KMS-11 (cell line): ENCODE data around the gene SLC8A3.

Experiments
- H2AFZ ChIP-seq: fragments of 200-600 bp; sonication (generic); 2 replicates; pipeline ENCODE4 v1.6.1; 2016; ENCODE audit warnings: antibody characterized with exemption, mixed run types, low read depth
- H3K27ac ChIP-seq: fragments of 200-600 bp; sonication (generic); 2 replicates; pipeline ENCODE4 v1.6.1; 2016; ENCODE audit warnings: mild to moderate bottlenecking, mixed run types
- H3K27me3 ChIP-seq: fragments of 200-600 bp; sonication (generic); 2 replicates; pipeline ENCODE4 v1.6.1; 2017; ENCODE audit warnings: mild to moderate bottlenecking, low read depth, mixed run types, moderate library complexity; ENCODE audit not compliant: insufficient read depth
- H3K36me3 ChIP-seq: fragments of 200-600 bp; sonication (generic); 2 replicates; pipeline ENCODE4 v1.6.1; 2017; ENCODE audit warnings: mild to moderate bottlenecking, mixed run types; ENCODE audit not compliant: insufficient read depth
- H3K4me1 ChIP-seq: fragments of 200-600 bp; sonication (generic); 2 replicates; pipeline ENCODE4 v1.6.1; 2016; ENCODE audit warnings: mild to moderate bottlenecking, low read depth, mixed run types; ENCODE audit not compliant: poor library complexity, severe bottlenecking
- H3K4me2 ChIP-seq: fragments of 200-600 bp; sonication (generic); 2 replicates; pipeline ENCODE4 v1.7.0; 2016; ENCODE audit warnings: mild to moderate bottlenecking, mixed run types
- H3K4me3 ChIP-seq: fragments of 200-600 bp; sonication (generic); IDR thresholded peaks from 2 replicates; pipeline ENCODE4 v1.6.1; 2017; ENCODE audit warnings: low read depth, low read length, mixed read lengths; ENCODE audit not compliant: insufficient read depth
- H3K79me2 ChIP-seq: fragments of 200-600 bp; sonication (generic); 2 replicates; pipeline ENCODE4 v1.6.1; 2016; ENCODE audit warnings: low read depth, mixed run types; ENCODE audit not compliant: insufficient read depth
- H3K9ac ChIP-seq: fragments of 200-600 bp; sonication (generic); 2 replicates; pipeline ENCODE4 v1.6.1; 2016; ENCODE audit warnings: mild to moderate bottlenecking, mixed run types
- H4K20me1 ChIP-seq: fragments of 200-600 bp; sonication (generic); 2 replicates; pipeline ENCODE4 v1.6.1; 2016; ENCODE audit warnings: mild to moderate bottlenecking, mixed run types; ENCODE audit not compliant: insufficient read depth
- TF ChIP-seq, protein P1 (sequence below): fragments of 200-600 bp; sonication (generic); conservative IDR thresholded peaks from 2 replicates; pipeline ENCODE4 v1.6.1; 2017; ENCODE audit warnings: low read depth, mild to moderate bottlenecking, antibody characterized with exemption, low read length, moderate library complexity, mixed read lengths

SLC8A3 gene

DNA sequence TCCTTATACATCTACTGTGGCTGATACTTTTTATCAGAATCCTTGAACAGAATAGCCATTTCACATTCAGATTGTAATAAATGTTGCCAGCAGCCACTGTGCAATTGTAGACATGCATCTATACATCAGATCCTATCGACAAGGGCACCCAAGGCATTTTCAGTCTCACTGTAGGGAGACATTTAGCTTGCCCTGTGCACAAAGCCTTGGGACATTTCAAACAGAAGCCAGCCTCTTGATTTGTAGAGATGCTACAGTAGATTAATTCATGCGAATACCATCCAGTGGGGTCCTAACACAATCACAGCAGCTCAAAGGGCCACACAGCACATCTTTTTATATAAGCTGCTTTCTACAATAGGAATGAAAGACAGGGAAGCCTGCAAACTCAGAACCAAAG, 81.4 kb downstream of the SLC8A3 start:
- Histone ChIP-seq H3K4me3 (no peak overlapping the region), H3K9ac (no peak overlapping the region), H3K27me3 (no peaks in the 10 kb centered on the region), H3K36me3 (no peaks in the 10 kb centered on the region), H3K4me1 (no peaks in the 10 kb centered on the region), H4K20me1 (no peaks in the 10 kb centered on the region), H3K79me2 (no peaks in the 10 kb centered on the region), H2AFZ (no peak overlapping the region), H3K4me2 (no peak overlapping the region), H3K27ac (no peak overlapping the region)
- TF ChIP-seq, protein P1, sequence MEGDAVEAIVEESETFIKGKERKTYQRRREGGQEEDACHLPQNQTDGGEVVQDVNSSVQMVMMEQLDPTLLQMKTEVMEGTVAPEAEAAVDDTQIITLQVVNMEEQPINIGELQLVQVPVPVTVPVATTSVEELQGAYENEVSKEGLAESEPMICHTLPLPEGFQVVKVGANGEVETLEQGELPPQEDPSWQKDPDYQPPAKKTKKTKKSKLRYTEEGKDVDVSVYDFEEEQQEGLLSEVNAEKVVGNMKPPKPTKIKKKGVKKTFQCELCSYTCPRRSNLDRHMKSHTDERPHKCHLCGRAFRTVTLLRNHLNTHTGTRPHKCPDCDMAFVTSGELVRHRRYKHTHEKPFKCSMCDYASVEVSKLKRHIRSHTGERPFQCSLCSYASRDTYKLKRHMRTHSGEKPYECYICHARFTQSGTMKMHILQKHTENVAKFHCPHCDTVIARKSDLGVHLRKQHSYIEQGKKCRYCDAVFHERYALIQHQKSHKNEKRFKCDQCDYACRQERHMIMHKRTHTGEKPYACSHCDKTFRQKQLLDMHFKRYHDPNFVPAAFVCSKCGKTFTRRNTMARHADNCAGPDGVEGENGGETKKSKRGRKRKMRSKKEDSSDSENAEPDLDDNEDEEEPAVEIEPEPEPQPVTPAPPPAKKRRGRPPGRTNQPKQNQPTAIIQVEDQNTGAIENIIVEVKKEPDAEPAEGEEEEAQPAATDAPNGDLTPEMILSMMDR = no peak

DNA sequence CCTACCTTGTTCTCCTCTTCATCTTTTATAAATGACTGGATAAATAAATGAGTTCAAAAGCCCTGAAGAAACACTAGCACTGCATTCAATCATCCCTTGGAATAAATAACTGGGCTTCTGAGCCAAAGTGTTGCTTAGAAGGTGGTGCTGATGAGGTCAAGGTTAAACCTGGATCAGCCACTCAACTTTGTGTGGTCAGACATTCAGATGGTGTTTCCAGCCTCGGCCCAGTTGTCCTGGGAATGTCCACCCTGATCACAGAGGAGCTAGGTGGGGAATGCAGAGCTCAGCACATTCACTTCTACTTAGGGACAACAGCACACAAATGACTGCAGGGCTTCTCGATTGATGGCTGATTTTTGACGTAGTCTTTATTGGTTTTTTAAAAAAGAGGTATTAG, 88.7 kb downstream of the SLC8A3 start:
- H3K4me2 ChIP-seq = no peak overlapping the region
- no peak overlapping the region for H2AFZ ChIP-seq
- H3K36me3 ChIP-seq = no peaks in the 10 kb centered on the region
- no peaks in the 10 kb centered on the region for H3K79me2 ChIP-seq
- H3K4me3 ChIP-seq = no peak overlapping the region
- no peaks in the 10 kb centered on the region for H3K27me3 ChIP-seq
- no peaks in the 10 kb centered on the region for H4K20me1 ChIP-seq
- H3K9ac ChIP-seq = no peak overlapping the region
- no peak overlapping the region for H3K27ac ChIP-seq
- TF ChIP-seq, protein P1 = no peak
- no peaks in the 10 kb centered on the region for H3K4me1 ChIP-seq

DNA sequence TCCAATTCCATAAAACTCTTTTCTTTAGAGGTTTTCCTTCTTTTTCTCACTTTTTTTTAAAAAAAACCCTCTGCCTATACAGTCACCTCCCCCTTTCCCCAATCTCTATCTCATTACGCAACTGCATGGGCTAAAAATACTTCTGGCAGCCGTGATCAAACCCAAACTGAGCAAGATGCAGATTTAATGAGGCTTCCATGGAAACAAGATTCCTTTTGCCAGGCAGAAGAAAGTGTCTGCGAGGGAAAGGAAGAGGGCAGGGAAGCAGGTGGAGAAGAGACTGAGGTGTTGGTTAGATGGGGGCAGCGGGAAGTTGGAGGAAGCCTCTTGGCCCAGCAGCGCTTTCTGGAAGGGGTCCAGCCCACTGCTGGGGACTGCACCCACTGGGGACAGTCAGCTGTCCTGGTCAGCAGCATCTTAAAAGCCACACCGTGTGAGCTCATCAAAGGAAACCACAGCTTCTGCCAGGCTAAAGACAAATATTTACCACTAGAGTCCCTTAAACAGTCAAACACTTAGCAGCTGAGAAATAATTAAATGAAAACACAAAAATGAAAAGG, 90.4 kb downstream of the SLC8A3 start:
- Histone ChIP-seq H3K4me2 (no peak overlapping the region), H4K20me1 (no peaks in the 10 kb centered on the region), H3K4me1 (no peaks in the 10 kb centered on the region), H3K27ac (no peak overlapping the region), H3K79me2 (no peaks in the 10 kb centered on the region), H3K36me3 (no peaks in the 10 kb centered on the region), H2AFZ (no peak overlapping the region), H3K9ac (no peak overlapping the region), H3K4me3 (no peak overlapping the region), H3K27me3 (no peaks in the 10 kb centered on the region)
- TF ChIP-seq, protein P1 = no peak

DNA sequence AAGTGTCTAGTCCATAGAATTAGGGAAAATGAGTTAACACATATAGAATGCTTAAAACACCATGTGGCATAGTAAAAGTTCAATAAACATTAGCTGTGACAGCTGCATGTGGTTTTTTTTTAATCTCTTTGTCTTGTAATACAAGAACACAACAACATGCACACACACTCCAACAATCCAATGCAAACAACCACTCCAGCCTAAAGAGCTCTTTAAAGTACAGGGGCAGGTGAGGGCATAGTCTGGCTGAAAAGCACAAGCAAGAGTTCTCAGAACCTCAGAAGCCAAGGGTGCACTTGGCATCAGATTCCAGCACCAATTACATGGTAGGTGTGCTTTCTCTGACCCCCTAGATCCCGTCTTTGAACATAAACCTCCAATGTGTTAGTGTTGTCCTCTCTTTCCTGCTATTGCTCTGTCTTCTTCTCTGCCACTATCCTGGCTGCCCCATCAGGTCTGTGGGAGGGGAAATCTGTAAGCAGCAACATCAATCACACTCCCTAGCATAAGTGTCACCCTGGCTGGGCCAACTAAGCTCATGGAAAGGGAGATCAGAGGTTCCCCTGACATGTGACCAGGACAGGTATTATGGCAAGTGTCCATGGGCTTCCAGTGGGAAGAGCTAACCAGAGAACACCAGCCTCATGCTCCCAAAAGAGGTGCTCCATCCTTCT, 91.0 kb downstream of the SLC8A3 start:
- no peak overlapping the region for H3K4me3 ChIP-seq
- no peaks in the 10 kb centered on the region for H3K79me2 ChIP-seq
- no peak overlapping the region for H3K27ac ChIP-seq
- no peaks in the 10 kb centered on the region for H3K36me3 ChIP-seq
- no peak overlapping the region for H3K4me2 ChIP-seq
- TF ChIP-seq, protein P1 = no peak
- no peaks in the 10 kb centered on the region for H3K4me1 ChIP-seq
- H3K27me3 ChIP-seq = no peaks in the 10 kb centered on the region
- H2AFZ ChIP-seq = no peak overlapping the region
- H4K20me1 ChIP-seq = no peaks in the 10 kb centered on the region
- no peak overlapping the region for H3K9ac ChIP-seq
